NCI-H2227 (cell line): Measurements from ENCODE around the gene GTSF1L.
"Not testable (repeated sequence)": the region's sequence is repeated elsewhere in the genome, so short reads cannot be mapped to it uniquely, and the experiment has no call there.

ENCODE experiments used
- DNase-seq: peaks from one replicate; lab custom pipeline; 2025; ENCODE audit not compliant: unreplicated experiment; lab: John Stamatoyannopoulos, UW

The GTSF1L gene

DNA sequence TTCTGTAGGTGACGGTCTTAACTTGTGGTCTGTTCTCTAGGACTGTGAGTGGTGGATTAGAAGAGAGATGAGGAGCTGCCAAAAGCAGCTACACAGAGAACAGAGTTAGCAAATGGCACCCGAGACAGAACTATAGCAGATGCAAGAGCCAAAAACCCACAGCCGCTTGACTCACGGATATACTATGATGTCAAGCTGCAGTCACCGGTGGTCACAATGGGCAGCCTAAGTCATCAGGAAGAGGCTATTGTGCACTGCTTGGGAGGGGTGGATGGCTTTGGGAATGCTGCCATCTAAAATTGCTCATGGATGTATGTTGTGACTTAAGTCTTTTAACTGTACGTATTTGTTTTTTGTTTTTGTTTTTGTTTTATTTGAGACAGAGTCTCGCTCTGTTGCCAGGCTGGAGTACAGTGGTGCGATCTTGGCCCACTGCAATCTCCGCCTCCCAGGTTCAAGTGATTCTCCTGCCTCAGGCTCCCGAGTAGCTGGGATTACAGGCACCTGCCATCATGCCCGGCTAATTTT lies at the start of gene GTSF1L:
TSS of gene GTSF1L (minus strand) at position 192 of the 528 bp plus-strand sequence. CDS start 308 bp downstream, outside the sequence.
- no peak for DNase-seq

DNA sequence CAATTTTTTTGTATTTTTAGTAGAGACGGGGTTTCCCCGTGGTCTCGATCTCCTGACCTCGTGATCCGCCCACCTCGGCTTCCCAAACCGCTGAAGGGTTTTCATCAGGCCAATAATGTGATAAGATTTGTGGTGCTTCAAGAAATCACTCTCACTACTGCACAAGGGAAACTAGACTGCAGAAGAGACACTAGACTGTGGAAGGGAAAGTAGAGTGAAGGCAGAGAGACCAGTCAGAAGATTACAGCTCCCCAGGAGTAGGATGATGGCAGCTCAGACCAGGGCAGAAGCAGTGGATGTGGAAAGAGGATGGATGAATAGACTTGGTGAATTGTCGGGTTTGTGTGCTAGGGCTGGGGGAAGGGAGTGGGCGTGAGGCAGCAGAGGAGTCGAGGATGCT lies 48.0 kb upstream of the GTSF1L start:
- DNase-seq: no peak

GRCh38 chr20:43771503-43772190 lies 44.8 kb upstream of the GTSF1L start:
- DNase-seq: no peak

- DNase-seq: no peak
Measured at GRCh38 chr20:43770342-43770741, 43.5 kb upstream of the GTSF1L start.

DNA sequence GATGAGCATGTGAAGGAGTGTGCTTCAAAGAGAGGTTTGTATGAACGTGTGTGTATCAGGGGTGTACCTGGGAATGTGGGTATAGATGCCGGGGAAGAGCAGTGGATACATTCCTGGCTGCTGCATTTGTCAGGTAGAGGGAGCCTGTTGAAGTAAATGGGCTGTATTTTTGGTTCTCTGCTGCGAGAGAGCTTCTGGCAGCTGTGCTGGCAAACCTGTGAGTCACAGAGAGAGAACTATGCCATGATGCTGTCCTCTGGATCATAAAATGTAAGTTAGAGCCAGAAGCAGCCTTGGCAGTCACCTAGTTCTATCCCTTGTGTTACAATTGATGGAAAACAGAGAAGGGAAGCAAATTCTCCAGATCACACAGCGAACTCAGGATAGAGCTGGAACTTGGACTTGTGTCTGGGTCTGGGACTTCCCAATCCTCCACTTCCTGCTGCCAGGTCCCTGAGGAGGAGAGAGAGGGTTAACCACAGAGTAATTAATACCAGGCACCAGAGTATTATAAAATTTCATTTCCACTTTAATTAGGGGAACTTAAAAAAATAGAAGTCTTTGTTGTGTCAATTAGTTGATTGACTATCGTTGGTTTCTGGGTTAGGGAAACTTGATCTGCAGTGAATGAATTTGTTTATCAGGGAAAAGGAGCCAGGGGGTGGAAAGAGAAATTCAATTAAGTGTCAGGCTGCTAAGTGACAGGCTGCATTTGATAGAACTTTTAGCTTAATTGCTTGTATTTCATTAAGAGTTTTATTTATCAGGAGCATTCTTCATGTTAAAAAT lies 41.1 kb upstream of the GTSF1L start:
- no peak for DNase-seq

DNA sequence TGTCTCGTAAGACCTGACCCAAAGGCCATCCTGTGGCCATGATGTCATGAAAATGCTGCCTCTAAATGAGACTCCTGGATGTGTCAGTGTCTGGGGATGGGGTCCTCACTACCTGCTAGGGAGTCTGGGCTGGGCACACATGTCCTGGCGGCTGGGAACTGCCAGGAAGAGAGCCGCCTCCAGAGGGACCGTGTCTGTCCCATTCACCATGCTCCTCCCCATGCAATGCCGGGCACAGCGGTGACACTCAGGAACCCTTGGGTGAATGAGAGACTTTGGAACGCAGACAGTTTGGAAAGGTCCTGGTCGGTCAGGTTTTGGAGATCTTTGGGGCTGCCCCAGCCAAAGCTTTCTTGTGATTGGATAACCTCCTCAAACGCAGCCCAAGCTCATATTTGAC lies 40.1 kb upstream of the GTSF1L start:
- DNase-seq: no peak

DNA sequence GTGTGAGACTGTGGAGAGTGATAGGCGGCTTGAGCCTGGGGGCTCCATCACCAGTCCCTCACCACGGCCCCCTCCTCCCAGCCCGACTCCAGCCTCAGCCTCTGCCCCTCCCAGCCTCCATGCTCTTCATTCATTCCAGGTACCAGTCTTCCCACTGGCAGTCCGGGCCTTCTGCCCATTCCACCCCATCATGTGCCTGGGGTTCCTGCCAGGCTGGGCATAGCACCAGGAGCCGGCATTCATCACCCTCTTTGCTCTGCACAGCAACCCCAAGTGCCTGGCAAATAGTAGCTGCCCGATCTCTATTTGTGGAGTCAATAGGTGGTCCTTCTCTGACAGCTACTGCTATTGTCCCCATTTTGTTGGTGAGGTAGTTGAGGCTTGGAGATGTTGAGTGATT lies 39.6 kb upstream of the GTSF1L start:
- no peak for DNase-seq

GRCh38 chr20:43765916-43766315 lies 39.1 kb upstream of the GTSF1L start:
- peak; percentile 29 for DNase-seq

GRCh38 chr20:43762911-43763310 lies 36.1 kb upstream of the GTSF1L start:
- DNase-seq: no peak

- DNase-seq: no peak
Measured at GRCh38 chr20:43761386-43762340, 34.9 kb upstream of the GTSF1L start.

- DNase-seq: not testable (repeated sequence)
Measured at GRCh38 chr20:43757888-43758287, 31.1 kb upstream of the GTSF1L start.

GRCh38 chr20:43755851-43756250 lies 29.0 kb upstream of the GTSF1L start:
- DNase-seq: no peak

DNA sequence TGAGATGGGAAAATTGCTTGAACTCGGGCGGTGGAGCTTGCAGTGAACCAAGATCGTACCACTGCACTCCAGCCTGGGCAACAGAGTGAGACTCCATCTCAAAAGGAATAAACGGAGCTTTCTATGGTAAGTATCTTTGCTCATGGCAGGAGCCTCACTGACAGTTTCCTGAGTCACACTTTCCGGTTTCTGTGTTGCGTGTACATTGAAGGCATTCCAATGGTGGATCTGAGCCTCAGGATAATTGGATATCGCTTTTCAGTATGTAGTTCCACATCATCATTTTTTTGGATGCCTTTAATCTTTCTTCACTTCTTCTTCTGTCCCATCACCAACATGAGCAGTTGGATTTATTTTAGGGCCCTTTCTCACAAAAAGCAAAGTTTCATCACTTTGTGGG lies 28.6 kb upstream of the GTSF1L start:
- DNase-seq: no peak

- no peak for DNase-seq
Measured at GRCh38 chr20:43752561-43753301, 25.9 kb upstream of the GTSF1L start.

GRCh38 chr20:43752051-43752360 lies 25.2 kb upstream of the GTSF1L start:
- DNase-seq: no peak

GRCh38 chr20:43751167-43752050 lies 24.6 kb upstream of the GTSF1L start:
- DNase-seq: no peak

GRCh38 chr20:43750774-43751166 lies 24.0 kb upstream of the GTSF1L start:
- DNase-seq: no peak

- DNase-seq: peak; percentile 82
Measured at GRCh38 chr20:43749734-43750294, 23.0 kb upstream of the GTSF1L start.

DNA sequence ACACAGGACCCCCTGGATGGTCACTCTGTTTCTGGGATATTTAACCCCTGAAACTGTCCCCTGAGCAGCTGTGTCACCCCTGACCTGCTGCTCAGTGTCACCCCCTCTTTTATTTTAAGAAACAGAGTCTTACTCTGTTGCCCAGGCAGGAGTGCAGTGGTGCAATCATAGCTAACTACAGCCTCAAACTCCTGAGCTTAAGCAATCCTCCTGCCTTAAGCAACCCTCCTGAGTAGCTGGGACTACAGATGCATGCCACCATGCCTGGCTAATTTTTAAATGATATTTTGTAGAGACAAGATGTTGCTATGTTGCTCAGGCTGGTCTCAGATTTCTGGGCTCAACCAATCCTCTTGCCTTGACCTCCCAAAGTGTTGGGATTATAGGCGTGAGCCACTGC lies 21.5 kb upstream of the GTSF1L start:
- DNase-seq: no peak
